Fibroblast of lung (primary cell): ENCODE measurements around the gene FAM83D. TPM values are rescaled to one million over a fixed set of nuclear protein-coding genes. Genes with fewer than 3 reads are reported as not detected.

Experiments
- DNase-seq, 2 donors: peaks; one replicate each; pipeline versions ENCODE4 v3.0.0 to v3.0.0-alpha.2; 2010; ENCODE audit warnings: low read depth in 2 of 2
- H2AFZ ChIP-seq: 2 replicates; pipeline ENCODE4 v1.5.1; 2012; ENCODE audit warnings: low read length, control low read depth, inconsistent platforms
- H3K27ac ChIP-seq: 2 replicates; pipeline ENCODE4 v1.5.1; 2011; ENCODE audit warnings: low read length, control low read depth; ENCODE audit not compliant: insufficient read depth
- H3K27me3 ChIP-seq: 2 replicates; pipeline ENCODE4 v1.5.1; 2011; ENCODE audit warnings: mild to moderate bottlenecking, low read length; ENCODE audit not compliant: control insufficient read depth, insufficient read depth
- H3K36me3 ChIP-seq: 2 replicates; pipeline ENCODE4 v1.5.1; 2011; ENCODE audit warnings: low read length; ENCODE audit not compliant: control insufficient read depth, insufficient read depth
- H3K4me1 ChIP-seq: 2 replicates; pipeline ENCODE4 v1.5.1; 2011; ENCODE audit warnings: low read length; ENCODE audit not compliant: control insufficient read depth, insufficient read depth; ENCODE audit errors: extremely low read depth
- H3K4me2 ChIP-seq: 2 replicates; pipeline ENCODE4 v1.5.1; 2011; ENCODE audit warnings: low read length, control low read depth; ENCODE audit not compliant: insufficient read depth; ENCODE audit errors: extremely low read depth
- H3K4me3 ChIP-seq, 4 experiments: fragments of 200-600 bp in 1 of 4; sonication (generic) in 1 of 4; replicated peaks in 1 of 4; 2 replicates each; pipeline ENCODE4 v1.5.1; 2011 to 2016; ENCODE audit warnings: low read length in 4 of 4, low read depth in 3 of 4, mild to moderate bottlenecking in 3 of 4, control low read depth in 2 of 4, inconsistent platforms in 1 of 4, mixed read lengths in 1 of 4; ENCODE audit not compliant: insufficient read depth in 1 of 4; ENCODE audit errors: control extremely low read depth in 1 of 4
- H3K79me2 ChIP-seq: 2 replicates; pipeline ENCODE4 v1.5.1; 2012; ENCODE audit warnings: mild to moderate bottlenecking, low read length, inconsistent platforms; ENCODE audit not compliant: control insufficient read depth, insufficient read depth
- H3K9ac ChIP-seq: 2 replicates; pipeline ENCODE4 v1.5.1; 2011; ENCODE audit warnings: mild to moderate bottlenecking, low read length, control low read depth; ENCODE audit not compliant: insufficient read depth
- H3K9me3 ChIP-seq: 2 replicates; pipeline ENCODE4 v1.5.1; 2012; ENCODE audit warnings: low read depth, low read length; ENCODE audit not compliant: control insufficient read depth, insufficient read depth
- H4K20me1 ChIP-seq: 2 replicates; pipeline ENCODE4 v1.5.1; 2011; ENCODE audit warnings: low read length; ENCODE audit not compliant: control insufficient read depth, insufficient read depth; ENCODE audit errors: extremely low read depth
- EZH2 ChIP-seq: IDR thresholded peaks from 2 replicates; pipeline ENCODE4 v1.5.1; 2012; ENCODE audit warnings: low read length, control low read depth, mild to moderate bottlenecking; ENCODE audit errors: missing control alignments
- polyA plus RNA-seq, 2 donors: library from polyadenylated mRNA; depleted of rRNA in 1 of 2; stranded (reverse) in 1 of 2; unstranded in 1 of 2; fragments of >200 nt; gene quantifications; 2 replicates each; pipeline ENCODE4 v1.2.1, GENCODE V29; 2011 to 2012; ENCODE audit warnings: missing spikeins in 1 of 2
- total RNA-seq: library from RNA; depleted of rRNA; stranded (reverse); fragments of >200 nt; gene quantifications from 2 replicates; pipeline ENCODE4 v1.2.1, GENCODE V29; 2014
- TF ChIP-seq, protein P1 (sequence below), 2 donors: IDR thresholded peaks in 1 of 2; conservative IDR thresholded peaks in 1 of 2; 1 replicate in 1 of 2; 2 replicates in 1 of 2; pipeline ENCODE4 v1.5.1; 2011 to 2012; ENCODE audit warnings: low read length in 2 of 2, control low read depth in 1 of 2, inconsistent platforms in 1 of 2, low read depth in 1 of 2, mild to moderate bottlenecking in 1 of 2

Gene FAM83D
- total and polyA plus RNA-seq, 2 donors (not counting 1 experiment from before 2014, with no cell fraction given), result 21.3 to 34.5 TPM

DNA sequence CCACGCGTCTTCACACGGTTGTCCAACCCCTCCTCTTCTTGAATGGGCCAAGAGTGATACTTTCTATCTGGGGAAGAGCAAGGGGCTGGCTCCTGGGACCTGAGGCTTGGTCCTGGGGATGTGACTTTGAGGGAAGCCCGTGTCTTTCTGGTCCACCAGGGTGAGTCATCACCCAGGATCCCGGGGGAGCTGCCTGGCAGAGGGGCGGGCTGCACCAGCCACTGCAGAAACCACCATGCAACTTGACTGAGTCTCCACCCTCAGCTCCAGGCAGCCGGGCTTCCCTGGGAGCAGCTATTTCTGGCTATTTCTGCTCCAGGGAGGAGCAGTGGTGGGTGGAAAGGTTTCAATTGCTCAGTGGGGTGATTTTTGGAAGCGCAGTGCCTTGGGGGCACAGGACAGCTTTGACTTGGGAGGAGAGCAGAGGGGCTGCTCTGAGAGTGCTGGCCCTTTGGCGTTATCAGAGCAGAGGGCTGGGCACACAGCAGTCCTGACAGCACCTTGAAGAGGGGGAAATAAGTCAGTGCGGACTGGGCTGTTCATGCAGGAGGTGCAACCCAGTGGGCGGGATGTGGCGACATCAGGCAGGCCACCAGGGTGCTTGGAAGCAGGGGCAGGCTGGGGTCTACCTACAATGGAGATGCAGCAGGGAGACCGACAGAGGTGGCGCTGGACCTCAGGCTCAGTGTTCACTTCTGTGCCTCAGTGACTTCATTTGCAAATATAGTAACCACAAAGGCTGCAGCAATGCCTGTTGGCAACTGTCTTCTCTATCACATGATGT lies 45.1 kb upstream of the FAM83D start:
- Histone ChIP-seq H3K36me3 (no peaks in the 10 kb centered on the region), H3K4me2 (no peak overlapping the region), H3K79me2 (no peaks in the 10 kb centered on the region), H4K20me1 (no peaks in the 10 kb centered on the region), H3K27ac (no peak overlapping the region), H3K27me3 (peaks cover 2% of the 10 kb centered on the region), H3K9ac (no peak overlapping the region), H3K4me3 (no peak overlapping the region), H2AFZ (no peak overlapping the region), H3K4me1 (no peaks in the 10 kb centered on the region), H3K9me3 (no peaks in the 10 kb centered on the region)
- no peak for DNase-seq
- TF ChIP-seq, protein P1, sequence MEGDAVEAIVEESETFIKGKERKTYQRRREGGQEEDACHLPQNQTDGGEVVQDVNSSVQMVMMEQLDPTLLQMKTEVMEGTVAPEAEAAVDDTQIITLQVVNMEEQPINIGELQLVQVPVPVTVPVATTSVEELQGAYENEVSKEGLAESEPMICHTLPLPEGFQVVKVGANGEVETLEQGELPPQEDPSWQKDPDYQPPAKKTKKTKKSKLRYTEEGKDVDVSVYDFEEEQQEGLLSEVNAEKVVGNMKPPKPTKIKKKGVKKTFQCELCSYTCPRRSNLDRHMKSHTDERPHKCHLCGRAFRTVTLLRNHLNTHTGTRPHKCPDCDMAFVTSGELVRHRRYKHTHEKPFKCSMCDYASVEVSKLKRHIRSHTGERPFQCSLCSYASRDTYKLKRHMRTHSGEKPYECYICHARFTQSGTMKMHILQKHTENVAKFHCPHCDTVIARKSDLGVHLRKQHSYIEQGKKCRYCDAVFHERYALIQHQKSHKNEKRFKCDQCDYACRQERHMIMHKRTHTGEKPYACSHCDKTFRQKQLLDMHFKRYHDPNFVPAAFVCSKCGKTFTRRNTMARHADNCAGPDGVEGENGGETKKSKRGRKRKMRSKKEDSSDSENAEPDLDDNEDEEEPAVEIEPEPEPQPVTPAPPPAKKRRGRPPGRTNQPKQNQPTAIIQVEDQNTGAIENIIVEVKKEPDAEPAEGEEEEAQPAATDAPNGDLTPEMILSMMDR (conservative IDR thresholded peaks at IDR 0.05 in 1 of 2, IDR thresholded peaks at IDR 0.05 in 1 of 2; ENCODE audit: low read depth in 1 of 2, low read length in 2 of 2), result no peak
- no peak for TF ChIP-seq EZH2

DNA sequence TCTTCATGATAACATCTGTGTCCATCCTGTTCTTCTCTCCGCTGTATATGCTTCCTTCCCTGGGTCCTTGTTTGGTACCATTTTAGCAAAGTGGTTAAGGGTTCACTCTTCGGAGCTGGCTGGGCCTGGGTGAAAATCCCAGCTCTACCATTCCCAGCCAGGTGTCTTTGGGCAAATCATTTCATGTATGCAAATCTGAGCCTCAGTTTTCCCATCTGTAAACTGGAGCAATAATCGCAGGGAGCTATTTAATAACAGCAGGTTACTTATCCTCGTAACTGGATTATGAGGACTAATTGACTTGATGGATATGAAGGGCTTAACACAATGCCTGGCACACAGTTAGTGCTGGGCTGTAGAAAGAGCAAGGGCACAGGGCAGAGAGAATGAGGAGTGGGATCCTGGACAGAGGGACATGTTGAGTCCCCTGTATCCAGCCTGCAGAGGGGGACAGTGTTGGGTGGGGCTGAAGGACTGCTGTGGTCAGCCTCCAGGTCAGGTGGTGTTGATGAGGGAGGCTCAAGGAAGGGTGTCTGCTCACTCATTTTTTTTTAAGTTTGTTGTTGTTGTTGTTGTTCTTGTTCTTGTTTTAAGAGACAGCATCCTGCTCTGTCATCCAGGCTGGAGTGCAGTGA lies 44.3 kb upstream of the FAM83D start:
- Histone ChIP-seq H3K4me2 (no peak overlapping the region), H2AFZ (no peak overlapping the region), H3K9me3 (no peaks in the 10 kb centered on the region), H3K4me3 (no peak overlapping the region), H3K79me2 (no peaks in the 10 kb centered on the region), H3K9ac (no peak overlapping the region), H3K27ac (no peak overlapping the region), H4K20me1 (no peaks in the 10 kb centered on the region), H3K36me3 (no peaks in the 10 kb centered on the region), H3K4me1 (no peaks in the 10 kb centered on the region), H3K27me3 (peaks cover 2% of the 10 kb centered on the region)
- TF ChIP-seq, protein P1 (conservative IDR thresholded peaks at IDR 0.05 in 1 of 2, IDR thresholded peaks at IDR 0.05 in 1 of 2; ENCODE audit: low read depth in 1 of 2, low read length in 2 of 2), result no peak
- TF ChIP-seq EZH2, result no peak
- no peak for DNase-seq

DNA sequence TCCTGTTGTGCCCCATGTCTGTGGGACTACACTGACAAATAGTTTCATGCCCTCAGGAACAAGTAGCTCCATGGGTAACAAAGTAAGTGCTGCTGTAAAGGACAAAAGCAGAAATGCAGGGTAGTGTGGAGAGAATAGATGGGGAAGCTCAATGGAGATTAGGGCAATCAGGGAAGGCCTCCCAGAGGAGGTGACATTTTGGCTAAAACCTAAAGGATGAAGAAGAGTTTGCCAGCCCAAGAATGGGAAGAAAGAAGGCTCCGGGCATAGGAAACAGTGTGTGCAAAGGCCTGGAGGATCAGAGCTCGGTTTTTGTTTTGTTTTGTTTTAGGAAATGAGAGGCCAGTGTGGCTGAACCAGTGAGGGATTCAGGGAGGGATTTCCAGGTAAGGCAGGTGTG lies 43.6 kb upstream of the FAM83D start:
- TF ChIP-seq, protein P1 (conservative IDR thresholded peaks at IDR 0.05 in 1 of 2, IDR thresholded peaks at IDR 0.05 in 1 of 2; ENCODE audit: low read depth in 1 of 2, low read length in 2 of 2), result no peak
- no peak for TF ChIP-seq EZH2
- Histone ChIP-seq H3K27me3 (peaks cover 2% of the 10 kb centered on the region), H3K4me2 (no peak overlapping the region), H2AFZ (no peak overlapping the region), H4K20me1 (no peaks in the 10 kb centered on the region), H3K79me2 (no peaks in the 10 kb centered on the region), H3K4me1 (no peaks in the 10 kb centered on the region), H3K9me3 (no peaks in the 10 kb centered on the region), H3K36me3 (no peaks in the 10 kb centered on the region), H3K4me3 (no peak overlapping the region), H3K27ac (no peak overlapping the region), H3K9ac (no peak overlapping the region)
- no peak for DNase-seq
